Activated CD4-positive, alpha-beta T cell treated with anti-CD3 and anti-CD28 coated beads, Interleukin-2, Interleukin-6, amounts not matched to agents 100 ng/mL and 50 ng/mL, durations not matched to agents 16 hours and 8 hours (primary cell): ENCODE measurements around the gene FSTL3.
A peak's percentile ranks its signal among the peaks of the same experiment; 100 is the strongest.
"Not testable (repeated sequence)": the region's sequence is repeated elsewhere in the genome, so short reads cannot be mapped to it uniquely, and the experiment has no call there.

Experiments used
- DNase-seq: peaks from one replicate; pipeline ENCODE4 v3.0.0-alpha.2; 2020

Gene FSTL3

DNA sequence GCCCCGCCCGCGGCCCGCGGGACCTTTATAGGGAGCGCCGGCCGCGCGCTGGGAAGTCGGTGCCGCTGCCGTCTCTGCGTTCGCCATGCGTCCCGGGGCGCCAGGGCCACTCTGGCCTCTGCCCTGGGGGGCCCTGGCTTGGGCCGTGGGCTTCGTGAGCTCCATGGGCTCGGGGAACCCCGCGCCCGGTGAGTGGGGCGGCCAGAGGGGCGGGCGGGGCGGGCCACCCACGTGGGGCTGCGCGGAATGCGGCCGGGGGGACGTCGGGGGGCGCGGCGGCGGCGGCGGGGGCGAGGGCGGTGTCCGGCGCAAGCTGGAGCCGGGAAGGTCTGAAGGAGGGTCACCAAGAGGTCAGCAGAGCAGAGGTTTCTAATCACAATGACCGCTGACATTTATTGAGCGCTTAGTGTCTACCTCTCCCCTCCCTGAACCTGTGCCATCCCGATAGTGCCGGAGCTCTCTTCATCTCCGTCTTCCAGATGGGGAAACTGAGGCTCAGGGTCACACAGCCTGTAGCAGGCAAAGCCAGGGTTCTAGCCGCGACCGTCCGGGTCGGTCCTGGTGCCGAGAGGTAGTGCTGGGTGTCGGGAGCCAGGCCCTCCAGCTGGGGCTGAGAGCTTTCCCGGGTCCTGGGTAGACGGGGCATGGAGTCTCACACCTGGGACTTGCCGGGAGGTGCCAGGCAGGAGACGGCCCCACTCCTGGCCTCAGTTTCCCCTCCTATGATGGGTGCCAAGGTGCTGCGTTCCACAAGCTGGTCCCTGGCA is at the start of gene FSTL3:
TSS of gene FSTL3 (plus strand) at position 54 of the 767 bp plus-strand sequence. CDS start at position 86, 32 bp downstream.
- no peak for DNase-seq

DNA sequence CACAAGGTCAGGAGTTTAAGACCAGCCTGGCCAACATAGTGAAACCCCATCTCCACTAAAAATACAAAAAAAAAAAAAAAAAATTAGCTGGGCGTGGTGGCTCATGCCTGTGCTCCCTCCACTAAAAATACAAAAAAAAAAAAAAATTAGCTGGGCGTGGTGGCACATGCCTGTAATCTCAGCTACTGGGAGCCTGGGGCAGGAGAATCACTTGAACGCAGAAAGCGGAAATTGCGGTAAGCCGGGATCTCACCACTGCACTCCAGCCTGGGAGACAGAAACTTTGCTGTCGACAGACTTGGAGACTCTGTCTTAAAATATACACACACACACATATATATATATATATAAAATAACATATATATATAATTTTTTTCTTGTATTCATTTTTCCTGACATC is 49.6 kb upstream of the FSTL3 start:
- DNase-seq = not testable (repeated sequence)

DNA sequence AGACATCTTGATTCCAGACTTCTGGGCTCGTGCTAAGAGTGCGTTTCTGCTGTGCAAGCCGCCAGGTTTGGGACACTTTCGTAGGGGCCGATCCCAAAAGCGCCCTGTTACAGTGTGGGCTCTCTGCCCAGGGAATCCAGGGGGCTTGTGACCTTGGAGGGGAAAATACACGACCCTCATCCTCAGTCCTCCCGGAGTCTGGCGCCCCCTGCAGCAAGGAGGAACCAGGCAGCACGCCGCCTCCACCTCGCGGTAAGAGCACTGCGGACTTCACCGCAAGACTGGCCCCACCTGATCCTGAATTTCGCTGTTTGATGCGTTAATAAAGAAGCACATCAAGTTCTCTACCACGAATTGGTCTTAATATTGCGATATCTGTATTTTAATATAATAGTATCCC is 48.0 kb upstream of the FSTL3 start:
- DNase-seq = no peak

DNA sequence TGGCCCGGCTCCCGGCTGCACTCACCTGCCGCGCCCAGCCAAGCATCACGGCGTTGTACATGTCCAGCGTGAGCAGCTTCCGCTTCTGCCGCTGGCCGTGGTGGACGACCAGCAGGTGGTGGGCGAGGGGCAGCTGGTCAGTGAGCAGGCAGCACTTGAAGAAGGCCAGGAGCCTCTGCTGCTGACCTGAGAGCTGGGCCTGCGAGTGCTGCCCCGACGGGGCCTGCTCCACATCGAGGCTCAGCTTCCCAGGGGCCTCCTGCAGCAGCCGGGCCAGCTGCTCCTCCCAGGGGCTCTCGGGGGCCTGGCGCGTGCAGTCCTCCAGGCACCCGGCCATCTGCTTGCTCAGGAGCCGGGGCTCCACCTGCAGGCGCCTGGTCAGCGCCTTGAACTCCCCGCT is 46.7 kb upstream of the FSTL3 start:
- DNase-seq = not testable (repeated sequence)

DNA sequence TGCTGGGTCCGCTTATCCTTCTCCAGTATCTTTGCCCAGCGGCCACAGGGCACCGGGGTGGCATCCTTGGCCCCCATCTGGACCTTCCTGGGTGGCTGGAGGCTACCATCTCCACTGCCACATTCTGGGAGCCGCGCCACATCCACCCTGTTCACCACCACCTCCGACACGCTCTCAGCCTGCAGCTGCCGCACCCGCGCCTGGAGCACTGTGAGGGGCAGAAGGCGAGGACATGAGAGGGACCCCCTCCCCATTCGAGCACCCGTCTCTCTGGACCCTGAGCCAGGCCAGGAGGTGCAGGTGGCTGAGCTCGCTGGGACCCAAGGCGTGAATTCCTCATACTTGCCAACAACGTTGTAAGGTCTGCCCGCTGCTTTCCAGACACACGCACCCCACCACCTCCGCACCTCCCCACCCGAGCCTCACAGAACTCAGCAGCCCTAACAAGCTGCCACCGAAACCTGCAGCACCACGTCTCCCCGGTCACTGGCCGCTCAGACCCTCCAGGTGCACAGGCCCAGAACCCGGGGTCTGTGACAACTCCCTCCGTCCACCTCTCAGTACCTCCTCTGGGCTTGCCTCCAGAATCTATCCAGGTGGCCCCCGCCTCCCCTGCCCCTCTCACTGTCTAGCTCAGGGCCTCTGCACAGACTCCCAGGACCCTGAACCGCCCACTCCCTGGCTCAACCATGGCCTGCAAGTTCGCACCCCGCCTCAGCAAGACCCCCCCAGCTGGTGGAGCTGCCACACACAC is 46.1 kb upstream of the FSTL3 start:
- DNase-seq = no peak

DNA sequence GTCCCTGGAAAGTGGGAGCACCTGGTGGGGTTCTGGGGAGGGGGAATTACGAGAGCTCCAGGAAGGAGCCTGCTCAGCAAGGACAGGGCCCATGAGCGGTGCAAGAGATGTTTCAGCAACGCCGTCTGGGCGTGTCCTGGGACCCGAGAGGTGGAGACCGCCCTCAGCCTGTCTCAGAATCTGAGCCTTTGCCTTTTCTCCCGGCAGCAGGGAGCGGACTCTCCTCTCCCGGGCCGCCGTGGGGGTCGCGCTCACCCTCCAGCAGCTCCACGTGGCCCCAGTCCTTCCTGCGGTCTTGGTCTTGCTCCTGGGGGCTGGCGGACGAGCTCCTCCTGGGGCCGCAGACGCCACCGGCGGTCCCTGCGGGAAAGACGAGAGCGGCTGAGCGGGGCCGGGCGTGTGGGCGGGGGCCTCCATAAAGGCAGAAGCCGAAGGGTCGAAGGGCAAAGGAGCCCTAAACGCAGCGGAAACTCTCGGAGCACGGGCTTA is 43.6 kb upstream of the FSTL3 start:
- peak; percentile 65 for DNase-seq

DNA sequence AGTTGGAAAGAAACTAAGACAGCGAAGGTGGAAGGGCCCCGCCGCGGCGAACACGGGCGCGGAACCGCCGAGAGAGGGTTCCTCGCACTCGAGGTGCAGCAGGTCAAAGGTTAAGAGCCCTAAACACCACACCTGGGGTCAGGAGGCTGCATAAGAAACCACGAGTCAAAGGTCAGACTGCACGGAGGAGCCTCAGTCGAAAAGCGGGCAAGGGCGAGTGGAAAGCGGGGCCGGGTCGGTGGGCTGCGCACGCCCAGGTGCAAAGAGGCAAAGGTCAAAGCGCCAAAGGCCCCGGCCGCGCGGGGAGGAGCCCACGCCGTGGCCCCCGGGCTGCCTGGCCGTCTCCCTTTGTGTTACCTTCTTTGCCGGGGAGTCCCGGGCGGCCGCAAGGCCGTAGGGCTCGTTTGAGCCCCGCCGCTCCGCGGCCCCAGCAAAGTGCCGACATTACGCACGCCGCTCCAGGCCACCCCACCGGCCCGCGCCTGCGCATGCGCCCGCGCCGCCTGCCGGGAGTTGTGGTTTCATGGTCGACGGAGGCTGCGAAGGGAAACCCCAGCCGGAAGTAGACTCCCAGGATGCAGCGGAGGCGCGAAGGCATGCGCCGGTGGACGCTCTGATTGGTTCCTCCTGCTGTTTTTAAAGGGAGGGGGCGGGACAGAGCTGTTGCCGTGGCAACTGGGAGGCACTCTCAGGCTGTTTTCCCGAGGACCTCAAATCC is 43.0 kb upstream of the FSTL3 start, which contains the start of gene POLRMT:
TSS of gene POLRMT (minus strand) at position 470 of the 718 bp plus-strand sequence. CDS start at position 445, 25 bp downstream.
- peak; percentile 99 for DNase-seq

DNA sequence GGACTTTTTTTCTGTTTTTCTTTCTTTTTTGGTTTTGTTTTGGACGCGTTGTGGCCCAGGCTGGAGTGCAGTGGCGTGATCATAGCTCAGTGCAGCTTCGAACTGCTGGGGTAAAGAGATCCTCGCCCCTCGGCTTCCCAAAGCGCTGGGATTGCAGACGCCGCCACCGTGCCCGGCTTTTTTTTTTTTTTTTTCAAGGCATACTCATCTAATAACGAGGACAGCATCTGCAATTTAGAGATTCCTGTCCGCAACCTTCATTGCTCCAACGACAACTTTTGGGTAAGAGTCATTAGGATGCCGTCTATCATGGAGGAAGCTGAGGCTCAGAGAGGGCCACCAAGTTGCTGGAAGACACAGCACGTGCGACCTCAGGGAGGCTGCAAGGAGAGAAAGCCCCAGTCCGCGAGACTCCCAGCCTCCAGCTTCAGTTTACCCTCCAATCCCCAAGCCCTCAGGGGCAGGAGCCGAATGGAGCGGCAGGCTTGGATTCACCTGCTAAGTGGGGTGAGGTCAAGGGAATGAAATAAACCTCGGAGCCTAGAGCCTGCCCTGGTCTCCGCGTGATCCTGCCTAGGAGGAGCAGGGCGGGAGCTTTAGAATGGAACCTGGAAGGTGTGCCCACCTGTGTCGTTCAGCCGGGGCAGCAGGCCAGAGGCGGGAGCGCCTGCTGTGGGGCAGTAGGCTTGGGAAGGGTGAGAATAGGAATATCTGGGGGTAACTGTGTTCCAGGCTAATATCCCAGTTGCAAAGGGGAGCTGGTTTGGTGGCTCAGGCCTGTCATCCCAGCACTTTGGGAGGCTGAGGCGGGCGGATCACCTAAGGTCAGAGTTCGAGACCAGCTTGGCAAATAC is 42.2 kb upstream of the FSTL3 start:
- no peak for DNase-seq

DNA sequence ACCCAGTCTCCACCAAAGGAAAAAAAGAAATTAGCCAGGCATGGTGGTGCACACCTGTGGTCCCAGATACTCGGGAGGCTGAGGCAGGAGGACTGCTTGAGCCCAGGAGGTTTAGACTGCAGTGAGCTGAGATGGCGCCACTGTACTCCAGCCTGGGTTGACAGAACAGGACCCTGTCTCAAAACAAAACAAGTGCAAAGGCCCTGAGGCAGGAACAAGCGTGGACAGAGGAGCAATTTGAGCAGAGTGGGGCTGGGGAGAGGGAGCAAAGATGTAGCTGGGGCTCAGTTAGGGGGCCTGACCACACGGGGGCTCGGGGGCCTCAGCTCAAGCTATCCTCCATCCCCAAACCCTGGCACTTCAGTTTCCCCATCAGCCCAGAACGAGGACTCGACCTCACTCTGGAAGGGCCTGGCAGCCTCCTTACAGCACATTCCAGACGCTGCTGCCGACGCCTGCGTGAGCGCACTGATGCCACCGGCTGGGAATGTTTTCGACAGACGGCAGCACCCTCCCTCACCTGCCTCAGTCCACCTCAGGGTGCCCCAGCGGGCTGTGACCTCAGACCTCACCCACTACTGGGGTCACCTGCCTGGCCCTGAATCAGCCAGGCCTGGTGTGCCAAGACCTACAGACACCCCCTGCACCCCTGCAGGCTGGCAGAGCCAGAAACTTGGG is 41.1 kb upstream of the FSTL3 start:
- no peak for DNase-seq

DNA sequence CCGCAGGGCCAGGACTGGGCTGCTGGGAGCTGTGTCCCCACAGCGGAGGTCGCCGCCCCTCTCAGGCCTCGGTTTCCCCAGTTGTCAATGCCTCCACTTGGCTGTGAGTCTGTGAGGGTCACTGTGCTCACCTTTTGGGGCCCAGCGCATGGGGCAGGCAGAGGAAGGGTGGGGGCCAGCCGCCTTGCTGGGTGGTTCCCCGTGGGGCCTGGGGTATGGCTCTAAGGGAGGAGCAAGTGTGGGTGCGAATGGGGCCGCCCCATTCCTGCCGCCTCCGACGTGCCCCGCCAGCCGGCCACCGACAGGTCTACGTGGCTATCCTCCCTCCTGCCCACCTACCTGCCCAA is 37.3 kb upstream of the FSTL3 start:
- no peak for DNase-seq

DNA sequence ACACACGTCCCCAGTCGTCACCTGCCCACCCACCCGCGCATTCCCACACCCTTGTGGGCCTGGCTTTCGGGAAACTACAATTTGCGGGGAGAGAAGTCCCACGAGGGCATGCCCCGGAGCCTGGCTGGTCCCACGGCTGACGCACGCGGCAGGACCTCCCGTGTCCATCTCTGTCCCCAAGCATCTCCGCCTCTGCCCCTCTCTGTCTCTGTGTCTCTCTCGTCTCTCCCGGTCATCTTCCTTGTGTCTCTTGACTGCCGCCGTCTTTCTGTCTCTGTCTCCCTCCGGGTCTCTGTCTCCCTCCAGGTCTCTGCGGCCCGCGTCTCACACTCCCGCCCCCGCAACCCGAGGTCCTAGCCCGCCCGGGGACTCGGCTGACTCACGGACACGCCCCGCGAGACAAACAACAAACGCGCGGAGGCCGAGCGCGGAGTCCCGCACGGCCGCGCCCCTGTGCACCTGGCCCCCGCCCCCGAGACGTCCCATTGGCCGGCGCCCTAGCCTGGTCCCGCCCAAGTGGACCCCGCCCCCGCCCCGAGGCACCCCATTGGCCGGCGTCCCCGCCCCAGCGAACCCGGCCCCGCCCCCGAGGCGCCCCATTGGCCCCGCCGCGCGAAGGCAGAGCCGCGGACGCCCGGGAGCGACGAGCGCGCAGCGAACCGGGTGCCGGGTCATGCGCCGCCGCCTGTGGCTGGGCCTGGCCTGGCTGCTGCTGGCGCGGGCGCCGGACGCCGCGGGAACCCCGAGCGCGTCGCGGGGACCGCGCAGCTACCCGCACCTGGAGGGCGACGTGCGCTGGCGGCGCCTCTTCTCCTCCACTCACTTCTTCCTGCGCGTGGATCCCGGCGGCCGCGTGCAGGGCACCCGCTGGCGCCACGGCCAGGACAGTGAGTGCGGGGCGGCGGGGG is 36.7 kb upstream of the FSTL3 start, which contains the start of gene FGF22:
TSS of gene FGF22 (plus strand) at position 627 of the 908 bp plus-strand sequence. CDS start at position 674, 47 bp downstream.
- peak; percentile 96 for DNase-seq

DNA sequence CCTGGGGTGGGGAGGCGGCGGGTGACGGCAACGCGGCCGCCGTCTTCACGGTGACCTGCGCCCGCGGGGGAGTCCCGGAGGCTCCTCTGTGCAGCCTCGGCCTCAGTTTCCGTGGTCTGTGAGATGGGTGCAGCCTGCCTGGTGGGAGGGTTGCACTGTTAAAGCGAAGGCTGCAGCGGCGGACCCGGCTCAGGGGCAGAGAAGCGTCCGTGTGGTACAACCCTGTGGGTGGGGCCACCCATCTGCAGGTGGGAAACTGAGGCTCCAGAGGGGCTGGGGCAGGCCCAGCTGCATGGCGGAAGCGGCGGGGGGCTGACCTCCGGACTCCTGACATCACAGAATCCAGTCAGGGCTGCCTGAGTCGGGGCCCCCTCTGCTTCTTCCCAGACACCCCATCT is 36.0 kb upstream of the FSTL3 start:
- DNase-seq = no peak

DNA sequence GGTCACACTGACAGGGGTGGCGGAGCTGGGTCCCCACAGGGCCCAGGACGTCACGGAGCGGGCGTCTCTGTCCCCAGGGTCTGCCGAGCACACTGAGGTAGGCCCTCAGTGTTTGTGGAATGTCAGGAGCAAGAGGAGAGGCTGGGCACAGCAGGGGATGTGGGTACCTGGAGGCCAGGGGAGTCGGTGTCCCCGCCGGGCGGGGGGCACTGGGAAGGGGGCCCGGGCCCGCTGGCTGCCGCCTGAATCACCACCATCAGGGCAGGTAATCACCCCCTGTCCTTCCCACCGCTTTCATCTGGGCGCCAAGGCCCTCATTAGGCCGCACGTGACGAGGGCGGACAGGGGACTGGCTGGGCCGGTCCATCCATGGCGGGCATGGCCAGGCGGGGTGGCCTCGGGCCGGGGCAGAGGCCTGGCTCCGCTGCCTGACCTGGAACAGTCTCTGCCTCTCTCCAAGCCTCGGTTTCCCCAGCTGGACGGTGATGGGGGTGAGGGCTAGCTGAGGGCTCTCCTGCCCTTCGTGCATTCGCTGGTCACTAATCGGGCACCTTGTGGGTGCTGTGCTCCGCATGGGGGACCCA is 35.5 kb upstream of the FSTL3 start:
- no peak for DNase-seq

DNA sequence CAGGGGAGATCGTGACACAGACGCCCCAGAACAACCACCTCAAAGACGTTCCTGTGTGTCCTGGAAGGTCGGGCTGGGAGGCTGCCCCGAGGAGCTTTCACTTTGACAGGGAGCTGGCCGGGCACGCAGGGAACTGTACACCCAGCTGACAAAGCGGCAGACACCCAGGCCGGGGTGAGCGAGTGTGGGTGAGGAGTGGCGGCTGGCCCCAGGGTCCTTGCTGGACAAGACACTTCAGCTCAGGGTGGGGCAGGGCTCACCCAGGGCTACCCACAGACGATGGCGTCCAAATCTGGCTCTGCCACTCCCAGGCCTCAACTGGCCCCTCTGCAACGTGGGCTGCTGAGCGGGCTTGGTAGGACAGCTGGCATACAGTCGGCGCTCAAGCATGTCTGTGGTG is 34.5 kb upstream of the FSTL3 start:
- no peak for DNase-seq

DNA sequence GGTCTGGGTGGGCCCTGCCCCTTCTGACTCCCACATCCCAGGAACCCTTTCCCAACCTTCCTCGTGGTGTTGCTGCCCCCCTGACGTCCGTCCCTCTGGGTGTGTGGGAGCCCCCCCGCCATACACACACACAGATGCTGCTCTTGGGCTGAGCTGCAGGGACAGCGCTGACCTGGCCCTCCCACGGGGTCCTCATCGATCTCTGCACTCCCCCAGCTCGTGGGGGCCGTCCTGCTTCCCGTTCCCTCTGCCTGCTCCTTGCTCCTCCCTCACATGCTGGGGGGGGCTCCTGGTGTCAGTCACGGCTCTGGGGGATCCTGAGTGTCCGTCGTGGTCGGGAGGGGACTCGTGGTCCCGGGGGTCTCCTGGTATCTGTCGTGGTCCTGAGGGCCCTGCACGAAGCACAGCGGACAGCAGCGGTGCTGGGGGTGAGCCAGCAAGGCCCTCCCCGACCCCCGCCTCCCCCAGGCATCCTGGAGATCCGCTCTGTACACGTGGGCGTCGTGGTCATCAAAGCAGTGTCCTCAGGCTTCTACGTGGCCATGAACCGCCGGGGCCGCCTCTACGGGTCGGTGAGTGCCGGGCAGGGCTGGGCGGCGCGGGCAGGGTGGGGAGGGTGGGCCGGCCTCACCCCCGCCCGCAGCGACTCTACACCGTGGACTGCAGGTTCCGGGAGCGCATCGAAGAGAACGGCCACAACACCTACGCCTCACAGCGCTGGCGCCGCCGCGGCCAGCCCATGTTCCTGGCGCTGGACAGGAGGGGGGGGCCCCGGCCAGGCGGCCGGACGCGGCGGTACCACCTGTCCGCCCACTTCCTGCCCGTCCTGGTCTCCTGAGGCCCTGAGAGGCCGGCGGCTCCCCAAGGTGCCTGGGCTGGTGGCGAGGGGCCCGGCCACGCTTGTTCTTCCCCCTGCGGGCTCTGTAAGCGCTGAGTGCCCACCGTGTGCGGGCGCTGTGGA is 33.1 kb upstream of the FSTL3 start:
- no peak for DNase-seq

DNA sequence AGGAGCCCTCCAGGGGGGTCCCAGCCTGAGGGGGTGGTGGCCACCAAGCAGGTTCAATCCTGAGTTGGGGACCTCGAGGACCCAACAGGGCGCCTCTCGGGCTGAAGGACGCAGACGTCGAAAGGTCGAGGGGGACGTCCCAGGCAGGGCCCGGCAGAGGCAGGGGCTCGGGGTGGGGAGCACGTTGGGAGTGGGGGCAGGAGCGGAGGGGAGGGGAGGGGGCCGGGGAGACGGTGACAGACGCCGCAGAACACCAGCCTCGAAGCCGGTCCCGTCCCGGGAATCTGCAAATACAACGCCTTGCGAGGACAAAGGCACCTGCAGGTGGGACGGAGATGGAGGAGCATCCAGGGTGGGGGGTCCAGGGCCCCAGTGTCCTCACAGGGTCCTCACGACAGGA is 32.5 kb upstream of the FSTL3 start:
- no peak for DNase-seq

DNA sequence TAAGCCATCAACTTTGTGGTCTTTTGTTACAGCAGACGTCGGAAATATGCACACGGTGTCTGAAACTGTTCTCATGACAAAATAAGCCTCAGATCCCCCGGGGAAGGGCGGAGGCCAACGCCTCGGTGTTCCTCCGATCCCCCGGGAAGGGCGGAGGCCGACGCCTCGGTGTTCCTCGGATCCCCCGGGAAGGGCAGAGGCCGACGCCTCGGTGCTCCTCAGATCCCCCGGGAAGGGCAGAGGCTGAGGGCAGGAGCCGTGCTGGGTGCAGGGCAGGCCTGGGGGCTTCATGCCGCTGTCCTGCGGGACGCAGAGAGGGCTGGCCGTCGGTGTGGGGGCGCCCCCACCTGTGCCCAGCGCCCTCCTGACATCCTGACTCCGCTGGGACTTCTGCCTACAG is 31.8 kb upstream of the FSTL3 start:
- DNase-seq = no peak

DNA sequence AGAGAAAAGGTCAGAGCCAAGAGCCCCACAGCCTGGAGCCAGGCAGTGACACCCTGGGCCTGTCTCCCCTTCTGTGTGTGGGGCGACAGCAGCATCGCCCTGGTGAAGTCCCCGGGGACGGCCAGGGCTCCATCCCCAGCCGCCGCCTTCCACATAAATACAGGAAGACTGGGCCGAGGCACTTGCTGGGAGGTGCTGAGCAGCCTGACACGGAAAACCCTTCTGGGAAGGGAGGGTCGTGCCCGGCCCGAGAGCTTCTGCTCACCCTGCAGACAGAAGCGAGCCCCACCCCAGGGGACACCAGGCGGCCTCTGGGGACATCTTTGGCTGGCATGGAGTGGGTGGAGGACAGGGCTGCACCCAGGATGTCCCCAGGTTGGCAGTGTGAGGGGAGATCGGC is 31.4 kb upstream of the FSTL3 start:
- no peak for DNase-seq
